Nephron progenitor cell (in vitro differentiated cells): ENCODE data around the gene CASP2.
A peak's percentile ranks its signal among the peaks of the same experiment; 100 is the strongest.

Experiments used
- DNase-seq: peaks from one replicate; pipeline ENCODE4 v3.0.0; 2021
- H3K27ac Mint-ChIP-seq: 2 replicates; pipeline ENCODE4 v1.8.0; 2021; ENCODE audit warnings: mild to moderate bottlenecking, moderate library complexity, mixed read lengths
- H3K27me3 Mint-ChIP-seq: 2 replicates; pipeline ENCODE4 v1.8.0; 2021; ENCODE audit warnings: mild to moderate bottlenecking, low read depth, mixed read lengths; ENCODE audit not compliant: poor library complexity
- H3K36me3 Mint-ChIP-seq: 2 replicates; pipeline ENCODE4 v1.8.0; 2021; ENCODE audit warnings: low read depth, mixed read lengths
- H3K4me1 Mint-ChIP-seq: 2 replicates; pipeline ENCODE4 v1.8.0; 2021; ENCODE audit warnings: mixed read lengths
- H3K4me3 Mint-ChIP-seq: 2 replicates; pipeline ENCODE4 v1.8.0; 2021; ENCODE audit warnings: mild to moderate bottlenecking, moderate library complexity, mixed read lengths
- H3K9me3 Mint-ChIP-seq: 2 replicates; pipeline ENCODE4 v1.8.0; 2021; ENCODE audit warnings: mild to moderate bottlenecking, moderate library complexity, mixed read lengths
- TF ChIP-seq, protein P1 (sequence below): fragments of 200-600 bp; sonication (generic); IDR thresholded peaks from 2 replicates; pipeline ENCODE4 v1.5.0; 2021; ENCODE audit warnings: antibody characterized with exemption

CASP2 gene

DNA sequence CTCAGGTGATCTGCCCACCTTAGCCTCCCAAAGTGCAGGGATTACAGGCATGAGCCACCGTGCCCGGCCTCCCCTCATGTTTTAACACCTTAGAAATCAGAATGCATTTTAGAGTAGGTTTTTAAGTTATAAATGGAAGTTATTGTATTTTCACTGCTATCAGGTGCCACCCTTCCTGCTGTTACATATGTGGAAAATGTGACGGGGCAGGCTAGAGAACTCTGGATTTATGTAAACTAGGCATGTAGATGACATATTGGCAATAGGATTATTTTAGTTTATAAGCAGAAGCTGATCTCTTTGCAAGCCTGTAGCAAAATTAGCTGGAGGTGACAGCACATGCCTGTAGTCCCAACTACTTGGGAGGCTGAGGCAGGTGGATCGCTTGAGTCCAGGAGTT lies 2.1 kb downstream of the CASP2 start:
- Mint-ChIP-seq H3K4me1 (peaks cover 34% of the 10 kb centered on the region), H3K9me3 (peaks cover 16% of the 10 kb centered on the region), H3K36me3 (peaks cover 56% of the 10 kb centered on the region), H3K27ac (no peak overlapping the region), H3K27me3 (peaks cover 8% of the 10 kb centered on the region), H3K4me3 (peak overlapping the region; percentile 98)
- TF ChIP-seq, protein P1, sequence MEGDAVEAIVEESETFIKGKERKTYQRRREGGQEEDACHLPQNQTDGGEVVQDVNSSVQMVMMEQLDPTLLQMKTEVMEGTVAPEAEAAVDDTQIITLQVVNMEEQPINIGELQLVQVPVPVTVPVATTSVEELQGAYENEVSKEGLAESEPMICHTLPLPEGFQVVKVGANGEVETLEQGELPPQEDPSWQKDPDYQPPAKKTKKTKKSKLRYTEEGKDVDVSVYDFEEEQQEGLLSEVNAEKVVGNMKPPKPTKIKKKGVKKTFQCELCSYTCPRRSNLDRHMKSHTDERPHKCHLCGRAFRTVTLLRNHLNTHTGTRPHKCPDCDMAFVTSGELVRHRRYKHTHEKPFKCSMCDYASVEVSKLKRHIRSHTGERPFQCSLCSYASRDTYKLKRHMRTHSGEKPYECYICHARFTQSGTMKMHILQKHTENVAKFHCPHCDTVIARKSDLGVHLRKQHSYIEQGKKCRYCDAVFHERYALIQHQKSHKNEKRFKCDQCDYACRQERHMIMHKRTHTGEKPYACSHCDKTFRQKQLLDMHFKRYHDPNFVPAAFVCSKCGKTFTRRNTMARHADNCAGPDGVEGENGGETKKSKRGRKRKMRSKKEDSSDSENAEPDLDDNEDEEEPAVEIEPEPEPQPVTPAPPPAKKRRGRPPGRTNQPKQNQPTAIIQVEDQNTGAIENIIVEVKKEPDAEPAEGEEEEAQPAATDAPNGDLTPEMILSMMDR = no peak
- no peak for DNase-seq

DNA sequence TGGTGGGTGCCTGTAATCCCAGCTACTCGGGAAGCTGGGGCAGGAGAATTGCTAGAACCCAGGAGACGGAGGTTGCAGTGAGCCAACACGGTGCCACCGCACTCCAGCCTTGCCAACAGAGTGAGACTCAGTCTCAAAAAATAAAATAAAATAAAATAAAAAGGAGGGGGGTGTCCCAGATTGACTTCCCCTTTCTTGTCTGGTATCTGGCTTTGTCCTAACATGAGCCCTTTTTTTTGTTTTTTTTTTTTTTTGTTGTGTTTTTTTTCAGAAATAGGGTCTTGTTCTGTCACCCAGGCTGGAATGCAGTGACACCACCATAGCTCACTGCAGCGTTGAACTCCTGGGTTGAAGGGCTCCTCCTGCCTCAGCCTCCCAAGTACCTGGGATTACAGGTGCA lies 4.7 kb downstream of the CASP2 start:
- peaks cover 2% of the 10 kb centered on the region for H3K9me3 Mint-ChIP-seq
- H3K27ac Mint-ChIP-seq = no peak overlapping the region
- TF ChIP-seq, protein P1 = no peak
- H3K4me1 Mint-ChIP-seq = peaks cover 34% of the 10 kb centered on the region
- peaks cover 70% of the 10 kb centered on the region for H3K36me3 Mint-ChIP-seq
- no peak for DNase-seq
- H3K4me3 Mint-ChIP-seq = no peak overlapping the region
- H3K27me3 Mint-ChIP-seq = no peaks in the 10 kb centered on the region

- Mint-ChIP-seq H3K27me3 (no peaks in the 10 kb centered on the region), H3K9me3 (no peaks in the 10 kb centered on the region), H3K36me3 (peaks cover 94% of the 10 kb centered on the region), H3K27ac (peak overlapping the region; percentile 29), H3K4me3 (no peak overlapping the region), H3K4me1 (peaks cover 15% of the 10 kb centered on the region)
- no peak for DNase-seq
- TF ChIP-seq, protein P1 = no peak
Measured at GRCh38 chr7:143295870-143296269, 7.7 kb downstream of the CASP2 start.

DNA sequence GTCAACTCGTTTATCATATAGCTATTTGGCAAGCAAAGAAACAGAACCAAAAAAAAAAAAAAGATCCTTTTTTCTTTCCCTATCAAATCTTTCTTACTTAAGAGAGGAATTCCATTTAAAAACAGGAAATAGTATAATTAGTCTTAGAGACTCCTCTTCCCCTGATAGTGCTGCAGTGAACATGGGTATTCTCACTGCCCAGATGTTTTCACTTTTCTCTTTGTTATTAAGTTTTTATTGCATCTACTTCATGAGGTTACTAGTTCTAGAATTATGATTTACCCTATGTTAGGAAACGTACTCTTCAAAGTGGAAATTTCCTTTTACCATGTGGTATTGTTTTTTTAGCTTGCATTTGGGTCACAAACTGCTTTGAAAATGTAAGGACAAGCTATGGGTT lies 8.5 kb downstream of the CASP2 start:
- Mint-ChIP-seq H3K9me3 (no peaks in the 10 kb centered on the region), H3K4me1 (peaks cover 7% of the 10 kb centered on the region), H3K4me3 (no peak overlapping the region), H3K27ac (no peak overlapping the region), H3K36me3 (peaks cover 93% of the 10 kb centered on the region), H3K27me3 (no peaks in the 10 kb centered on the region)
- TF ChIP-seq, protein P1 = no peak
- DNase-seq = no peak

GRCh38 chr7:143299346-143299745 lies 11.2 kb downstream of the CASP2 start:
- no peaks in the 10 kb centered on the region for H3K9me3 Mint-ChIP-seq
- no peak for DNase-seq
- no peak overlapping the region for H3K4me3 Mint-ChIP-seq
- peaks cover 93% of the 10 kb centered on the region for H3K36me3 Mint-ChIP-seq
- H3K27me3 Mint-ChIP-seq = no peaks in the 10 kb centered on the region
- H3K4me1 Mint-ChIP-seq = peaks cover 7% of the 10 kb centered on the region
- no peak overlapping the region for H3K27ac Mint-ChIP-seq
- TF ChIP-seq, protein P1 = no peak

DNA sequence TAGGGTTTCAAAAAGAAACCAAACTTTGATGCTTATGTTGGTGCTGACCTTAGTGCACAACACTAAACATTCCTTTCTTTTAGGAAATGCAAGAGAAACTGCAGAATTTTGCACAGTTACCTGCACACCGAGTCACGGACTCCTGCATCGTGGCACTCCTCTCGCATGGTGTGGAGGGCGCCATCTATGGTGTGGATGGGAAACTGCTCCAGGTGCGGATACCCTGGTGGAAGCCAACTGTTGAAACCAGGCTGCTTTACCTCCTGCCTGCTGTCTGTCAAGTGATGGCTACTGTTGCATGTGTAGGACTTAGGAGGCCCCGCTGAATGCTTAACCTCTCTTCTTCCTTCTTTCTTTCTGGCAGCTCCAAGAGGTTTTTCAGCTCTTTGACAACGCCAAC lies 11.7 kb downstream of the CASP2 start:
- Mint-ChIP-seq H3K9me3 (no peaks in the 10 kb centered on the region), H3K27me3 (no peaks in the 10 kb centered on the region), H3K4me3 (no peak overlapping the region), H3K4me1 (peaks cover 7% of the 10 kb centered on the region), H3K36me3 (peaks cover 93% of the 10 kb centered on the region), H3K27ac (no peak overlapping the region)
- TF ChIP-seq, protein P1 = peak; percentile 49
- DNase-seq = peak; percentile 33
